OCI-LY1 (cell line): Measurements from ENCODE around the gene RAB3A.

Experiments
- H2AFZ ChIP-seq: fragments of 200-600 bp; sonication (generic), shearing (Covaris generic); 2 replicates; pipeline ENCODE4 v1.6.0; 2014; ENCODE audit warnings: antibody characterized with exemption, mild to moderate bottlenecking, low read length
- H3F3A ChIP-seq: fragments of 200-600 bp; sonication (generic), shearing (Covaris generic); 2 replicates; pipeline ENCODE4 v1.6.0; 2014; ENCODE audit warnings: mild to moderate bottlenecking, antibody characterized with exemption, low read length, moderate library complexity; ENCODE audit not compliant: insufficient read depth
- H3K27ac ChIP-seq: fragments of 200-600 bp; sonication (generic); 2 replicates; pipeline ENCODE4 v1.5.1; 2014; ENCODE audit warnings: low read length, mixed run types, mild to moderate bottlenecking, low read depth; ENCODE audit not compliant: poor library complexity, severe bottlenecking
- H3K27me3 ChIP-seq: fragments of 200-600 bp; sonication (generic); 2 replicates; pipeline ENCODE4 v1.6.0; 2014; ENCODE audit warnings: antibody characterized with exemption, mild to moderate bottlenecking, low read length, moderate library complexity; ENCODE audit not compliant: insufficient read depth
- H3K36me3 ChIP-seq: fragments of 200-600 bp; sonication (generic); 2 replicates; pipeline ENCODE4 v1.6.1; 2014; ENCODE audit warnings: mild to moderate bottlenecking, antibody characterized with exemption, low read length, moderate library complexity, mixed read lengths; ENCODE audit not compliant: insufficient read depth
- H3K4me1 ChIP-seq: fragments of 200-600 bp; sonication (generic); 2 replicates; pipeline ENCODE4 v1.5.1; 2014; ENCODE audit warnings: mild to moderate bottlenecking, low read length, moderate library complexity; ENCODE audit not compliant: insufficient read depth, severe bottlenecking
- H3K4me2 ChIP-seq: fragments of 200-600 bp; sonication (generic), shearing (Covaris generic); 2 replicates; pipeline ENCODE4 v1.6.1; 2014; ENCODE audit warnings: low read length
- H3K4me3 ChIP-seq: fragments of 200-600 bp; sonication (generic); 2 replicates; pipeline ENCODE4 v1.5.1; 2014; ENCODE audit warnings: low read length, low read depth, mild to moderate bottlenecking, mixed read lengths; ENCODE audit not compliant: poor library complexity, severe bottlenecking
- H3K79me2 ChIP-seq: fragments of 200-600 bp; shearing (Covaris generic); 2 replicates; pipeline ENCODE4 v1.6.1; 2016; ENCODE audit warnings: mixed run types, low read length, mixed read lengths; ENCODE audit not compliant: insufficient read depth
- H3K9ac ChIP-seq: fragments of 200-600 bp; sonication (generic), shearing (Covaris generic); 2 replicates; pipeline ENCODE4 v1.6.1; 2014; ENCODE audit warnings: mild to moderate bottlenecking, low read length, mixed read lengths
- H3K9me2 ChIP-seq: fragments of 200-600 bp; sonication (generic), shearing (Covaris generic); 2 replicates; pipeline ENCODE4 v1.6.1; 2014; ENCODE audit warnings: low read depth, mild to moderate bottlenecking, low read length, mixed read lengths
- H3K9me3 ChIP-seq: fragments of 200-600 bp; shearing (Covaris generic); 2 replicates; pipeline ENCODE4 v1.6.1; 2014; ENCODE audit warnings: low read length, mixed read lengths
- H4K20me1 ChIP-seq: fragments of 200-600 bp; sonication (generic), shearing (Covaris generic); 2 replicates; pipeline ENCODE4 v1.6.0; 2016; ENCODE audit warnings: mild to moderate bottlenecking, low read length; ENCODE audit not compliant: insufficient read depth
- CTCF ChIP-seq: fragments of 200-600 bp; sonication (generic), shearing (Covaris generic); IDR thresholded peaks from 2 replicates; pipeline ENCODE4 v1.5.1; 2017; ENCODE audit warnings: mild to moderate bottlenecking, antibody characterized with exemption, low read length, moderate library complexity, mixed read lengths
- EZH2 ChIP-seq: fragments of 200-600 bp; sonication (generic), shearing (Covaris generic); IDR thresholded peaks from 2 replicates; pipeline ENCODE4 v1.8.0; 2017; ENCODE audit warnings: borderline replicate concordance, mixed run types, mild to moderate bottlenecking, antibody characterized with exemption, low read length, moderate library complexity, mixed read lengths

RAB3A gene

GRCh38 chr19:18205200-18205892, 1.5 kb upstream of the RAB3A start:
- H3K27ac ChIP-seq: peak overlapping the region; percentile 72
- H3K4me3 ChIP-seq: peak overlapping the region; percentile 81
- H2AFZ ChIP-seq: no peak overlapping the region
- no peaks in the 10 kb centered on the region for H3K9me3 ChIP-seq
- H3K9me2 ChIP-seq: no peaks in the 10 kb centered on the region
- no peaks in the 10 kb centered on the region for H3K79me2 ChIP-seq
- peak overlapping the region; percentile 76 for H3K4me2 ChIP-seq
- peaks cover 26% of the 10 kb centered on the region for H3K4me1 ChIP-seq
- no peaks in the 10 kb centered on the region for H3F3A ChIP-seq
- no peaks in the 10 kb centered on the region for H4K20me1 ChIP-seq
- peaks cover 18% of the 10 kb centered on the region for H3K36me3 ChIP-seq
- TF ChIP-seq CTCF: no peak
- no peak for TF ChIP-seq EZH2
- peak overlapping the region; percentile 91 for H3K9ac ChIP-seq
- peaks cover 3% of the 10 kb centered on the region; the same call in 1 of the 2 replicates for H3K27me3 ChIP-seq

DNA sequence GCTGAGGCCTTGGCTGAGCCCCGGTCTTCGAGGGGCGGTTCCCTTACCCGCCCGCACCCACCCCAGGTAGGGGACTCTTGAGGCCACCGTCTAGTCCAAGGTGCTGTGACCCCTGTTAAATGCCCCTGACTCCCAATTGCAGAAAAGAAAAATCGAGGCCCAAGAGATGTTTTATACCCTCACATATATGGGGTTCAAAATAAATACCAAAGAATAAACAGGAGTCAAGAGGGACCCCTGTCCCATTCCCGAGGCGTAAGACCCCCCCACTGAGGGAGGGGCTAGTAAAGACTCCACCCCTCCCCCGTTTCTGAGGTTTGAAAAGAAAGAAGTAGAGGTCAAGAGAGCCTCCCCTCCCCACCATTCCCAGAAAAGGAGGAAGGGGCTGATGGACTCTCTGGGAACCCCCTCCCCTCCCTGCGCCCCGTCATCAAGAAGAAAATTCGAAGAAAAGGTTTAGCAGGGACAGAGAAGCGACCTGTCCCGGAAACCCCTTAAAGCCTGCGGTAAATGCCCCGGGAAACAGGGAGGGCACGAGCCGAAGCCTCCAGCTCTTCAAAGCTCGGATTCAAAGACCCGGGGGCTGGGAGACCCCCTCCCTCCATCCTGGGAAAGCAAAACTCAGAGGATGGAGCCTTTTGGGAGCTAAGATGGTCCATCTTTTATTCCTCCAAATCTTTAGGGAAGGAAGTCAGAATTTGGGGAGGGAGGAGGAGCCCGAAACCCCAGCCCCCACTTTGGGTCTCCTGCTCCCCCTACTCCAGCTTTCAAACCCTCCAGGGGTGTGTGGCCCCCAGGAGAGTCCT, 755 bp upstream of the RAB3A start:
- Histone ChIP-seq H3F3A (no peaks in the 10 kb centered on the region), H3K36me3 (peaks cover 25% of the 10 kb centered on the region), H3K27ac (peak overlapping the region; percentile 72), H3K79me2 (no peaks in the 10 kb centered on the region), H3K4me2 (peak overlapping the region; percentile 76), H3K27me3 (no peaks in the 10 kb centered on the region), H4K20me1 (no peaks in the 10 kb centered on the region), H3K4me1 (peaks cover 26% of the 10 kb centered on the region), H3K4me3 (peak overlapping the region; percentile 81), H3K9me2 (no peaks in the 10 kb centered on the region), H3K9ac (peak overlapping the region; percentile 91), H2AFZ (no peak overlapping the region), H3K9me3 (no peaks in the 10 kb centered on the region)
- TF ChIP-seq CTCF: no peak
- no peak for TF ChIP-seq EZH2

DNA sequence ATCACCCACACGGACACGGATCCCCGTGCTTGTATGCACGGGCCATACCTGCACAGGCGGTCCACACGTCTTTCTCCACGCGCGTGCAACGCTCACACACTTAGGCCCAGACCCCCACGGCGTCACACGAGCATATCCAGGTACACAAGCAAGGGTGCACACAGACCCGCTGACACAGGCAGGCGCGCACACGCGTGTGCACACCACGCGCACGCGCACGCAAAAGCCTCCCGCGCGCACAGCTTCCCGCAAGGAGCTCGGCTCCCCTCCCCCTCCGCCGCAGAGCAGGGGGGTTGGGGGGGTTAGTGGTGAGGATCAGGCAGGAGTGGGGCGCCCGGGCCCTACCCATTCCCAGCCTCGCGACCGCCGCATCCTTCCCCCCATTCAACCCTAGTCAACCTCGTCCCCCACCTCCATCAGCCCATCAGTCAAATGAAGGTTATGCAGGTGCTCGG, 407 bp downstream of the RAB3A start:
- H3K9ac ChIP-seq: peak overlapping the region; percentile 71
- H3K79me2 ChIP-seq: no peaks in the 10 kb centered on the region
- peak overlapping the region; percentile 80 for H3K4me3 ChIP-seq
- H3K4me1 ChIP-seq: peaks cover 26% of the 10 kb centered on the region
- H3K36me3 ChIP-seq: peaks cover 36% of the 10 kb centered on the region
- H3K27me3 ChIP-seq: no peaks in the 10 kb centered on the region
- H4K20me1 ChIP-seq: no peaks in the 10 kb centered on the region
- H3F3A ChIP-seq: no peaks in the 10 kb centered on the region
- H3K9me2 ChIP-seq: no peaks in the 10 kb centered on the region
- no peaks in the 10 kb centered on the region for H3K9me3 ChIP-seq
- H3K4me2 ChIP-seq: peak overlapping the region; percentile 86
- TF ChIP-seq CTCF (no peak), EZH2 (no peak)
- H2AFZ ChIP-seq: no peak overlapping the region
- peak overlapping the region; percentile 60 for H3K27ac ChIP-seq
